GM18520 (cell line): Measurements from ENCODE around the gene LNPEP.

Experiments
- ATAC-seq: cut with Tn5 transposase; IDR thresholded peaks from one replicate; pipeline ENCODE4 v1.9.1; 2021; ENCODE audit not compliant: unreplicated experiment

LNPEP gene

GRCh38 chr5:96935559-96936430 lies at the start of gene LNPEP:
TSS of gene LNPEP (plus strand) at chr5:96936080. CDS start at chr5:96936156, 76 bp downstream.
- peak; percentile 42 for ATAC-seq

- ATAC-seq: no peak
Observed at GRCh38 chr5:96893342-96893741, 42.5 kb upstream of the LNPEP start.

GRCh38 chr5:96896276-96896675 lies 39.6 kb upstream of the LNPEP start:
- peak; percentile 56 for ATAC-seq

- ATAC-seq: peak; percentile 83
Observed at GRCh38 chr5:96896806-96897205, 39.1 kb upstream of the LNPEP start.

GRCh38 chr5:96901384-96901783 lies 34.5 kb upstream of the LNPEP start:
- no peak for ATAC-seq

- ATAC-seq: no peak
Observed at GRCh38 chr5:96901841-96902240, 34.0 kb upstream of the LNPEP start.

- no peak for ATAC-seq
Observed at GRCh38 chr5:96902876-96903275, 33.0 kb upstream of the LNPEP start.

GRCh38 chr5:96903300-96903699 lies 32.6 kb upstream of the LNPEP start:
- ATAC-seq: no peak

GRCh38 chr5:96904054-96904931 lies 31.6 kb upstream of the LNPEP start:
- ATAC-seq: no peak

GRCh38 chr5:96905864-96906263 lies 30.0 kb upstream of the LNPEP start:
- ATAC-seq: no peak

GRCh38 chr5:96909003-96909402 lies 26.9 kb upstream of the LNPEP start:
- ATAC-seq: no peak

- ATAC-seq: no peak
Observed at GRCh38 chr5:96909435-96909834, 26.4 kb upstream of the LNPEP start.

- ATAC-seq: no peak
Observed at GRCh38 chr5:96911139-96911538, 24.7 kb upstream of the LNPEP start.

GRCh38 chr5:96913233-96913632 lies 22.6 kb upstream of the LNPEP start:
- no peak for ATAC-seq

GRCh38 chr5:96919754-96920197 lies 16.1 kb upstream of the LNPEP start:
- peak; percentile 75 for ATAC-seq

GRCh38 chr5:96920744-96921355 lies 15.0 kb upstream of the LNPEP start:
- ATAC-seq: no peak

- ATAC-seq: no peak
Observed at GRCh38 chr5:96922499-96923244, 13.2 kb upstream of the LNPEP start.

GRCh38 chr5:96924016-96924443 lies 11.8 kb upstream of the LNPEP start:
- no peak for ATAC-seq

GRCh38 chr5:96926276-96926675 lies 9.6 kb upstream of the LNPEP start:
- no peak for ATAC-seq

GRCh38 chr5:96927008-96927407 lies 8.9 kb upstream of the LNPEP start:
- no peak for ATAC-seq
